ENCODE results near the gene AASS. TPM values are rescaled to one million over a fixed set of nuclear protein-coding genes. Genes with fewer than 3 reads are reported as not detected.

Gene AASS
- total and polyA plus RNA-seq, 2 of the 8 experiments (the other 6 are each of a cell fraction or from before 2014, with no cell fraction given) = 203 to 394 TPM

- CTCF ChIA-PET (ENCODE audit: partially characterized antibody) = no interaction called here
- TF ChIP-seq POLR2AphosphoS5 (IDR thresholded peaks at IDR 0.05; ENCODE audit: low read depth, low read length) (peak; percentile 68), ATF3 (IDR thresholded peaks at IDR 0.05; ENCODE audit: insufficient read depth, low read depth, low read length) (no peak), ATF2 (IDR thresholded peaks at IDR 0.05; ENCODE audit: low read length) (peak; percentile 2; the same call in 1 of the 2 replicates), POLR2A (IDR thresholded peaks at IDR 0.05; ENCODE audit: control extremely low read depth in 1 of 2, low read depth in 2 of 2, low read length in 2 of 2) (peak; percentile 57 to 68), CHD2 (IDR thresholded peaks at IDR 0.05; ENCODE audit: low read length) (peak; percentile 24; the same call in 1 of the 2 replicates)
- no peak overlapping the region for H2BK20ac ChIP-seq (ENCODE audit: low read length)
- H3K4me3 ChIP-seq (ENCODE audit: extremely low read depth in 1 of 4, insufficient read depth in 2 of 4, low read depth in 3 of 4, low read length in 4 of 4) = no peak overlapping the region
- no peak overlapping the region for H3K27ac ChIP-seq (ENCODE audit: low read depth, low read length)
- H3K79me1 ChIP-seq (ENCODE audit: low read depth, low read length) = no peaks in the 10 kb centered on the region
- no peak overlapping the region for H4K91ac ChIP-seq (replicated peaks; ENCODE audit: insufficient read length, low read length)
- H3K36me3 ChIP-seq (ENCODE audit: control insufficient read depth in 2 of 4, insufficient read depth in 4 of 4, low read length in 3 of 4) = peaks cover 7 to 43% (median 25%) of the 10 kb centered on the region in 4 experiments; a peak in 7 of 8 replicates
- no peak overlapping the region for H3K56ac ChIP-seq (replicated peaks; ENCODE audit: insufficient read length, low read depth, low read length)
- no peaks in the 10 kb centered on the region for H3K9me3 ChIP-seq (ENCODE audit: insufficient read depth in 2 of 2, low read depth in 1 of 2, low read length in 1 of 2)
- H2BK5ac ChIP-seq (ENCODE audit: low read depth, low read length) = no peak overlapping the region
- WGBS, 2 experiments (ENCODE audit: extremely low coverage in 1 of 2, insufficient coverage in 1 of 2, insufficient read length in 1 of 2, insufficient replicate concordance in 2 of 2, low coverage in 1 of 2, low lambda C conversion rate in 2 of 2, missing lambda C conversion rate in 1 of 2) = 84% methylated on average over 6 of the region's 6 CpGs; no CpG with 5 or more reads in 1 of the 2 experiments
- H3K4me1 ChIP-seq (replicated peaks in 1 of 4; ENCODE audit: control insufficient read depth in 3 of 4, insufficient read depth in 4 of 4, low read length in 3 of 4) = peaks cover 0 to 5% (median under 1%) of the 10 kb centered on the region in 4 experiments; a peak in 2 of 7 replicates
- H3K4ac ChIP-seq (replicated peaks; ENCODE audit: insufficient read length, low read depth, low read length) = no peak overlapping the region
- H2BK120ac ChIP-seq (replicated peaks; ENCODE audit: low read depth, low read length) = no peak overlapping the region
- H3K9ac ChIP-seq (replicated peaks in 1 of 4; ENCODE audit: extremely low read depth in 1 of 4, low read depth in 3 of 4, low read length in 3 of 4) = no peak overlapping the region
- no peak overlapping the region for H2AFZ ChIP-seq (ENCODE audit: low read length)
- H4K20me1 ChIP-seq (replicated peaks in 1 of 2; ENCODE audit: control insufficient read depth in 1 of 2, insufficient read depth in 2 of 2, low read length in 2 of 2) = peaks cover 0 to 3% of the 10 kb centered on the region in 2 experiments
- no peak overlapping the region for H3K4me2 ChIP-seq (ENCODE audit: insufficient read depth in 1 of 2, low read depth in 2 of 2, low read length in 2 of 2)
- POLR2A ChIA-PET (ENCODE audit: partially characterized antibody) = interaction anchor here (0.6 to 1.5 kb wide), 7 partner anchors 8 to 148 kb away, joined by 3 to 7 read pairs (median 4); no protein-coding TSS in a partner anchor
- H3K79me2 ChIP-seq (ENCODE audit: control insufficient read depth in 1 of 2, insufficient read depth in 2 of 2, low read length in 2 of 2) = no peaks in the 10 kb centered on the region
- DNase-seq (ENCODE audit: low read depth in 1 of 2, low spot score in 2 of 2) = no peak
- no peak overlapping the region for H2BK15ac ChIP-seq (ENCODE audit: low read length)
- no peak overlapping the region for H3K23ac ChIP-seq (ENCODE audit: insufficient read length)
- no peak overlapping the region for H2AK5ac ChIP-seq (ENCODE audit: low read depth, low read length)
- peak; percentile 45 for FAIRE-seq
- H4K8ac ChIP-seq (ENCODE audit: extremely low read depth, insufficient read depth, low read length) = no peak overlapping the region
- no peak overlapping the region for H2BK12ac ChIP-seq (ENCODE audit: low read depth, low read length)
- no peak overlapping the region for H3K18ac ChIP-seq (ENCODE audit: extremely low read depth, low read length)
- H3K27me3 ChIP-seq (replicated peaks in 1 of 4; ENCODE audit: control insufficient read depth in 3 of 4, extremely low read depth in 1 of 4, insufficient read depth in 3 of 4, low read length in 3 of 4) = no peaks in the 10 kb centered on the region
- no peaks in the 10 kb centered on the region for H3K23me2 ChIP-seq (ENCODE audit: low read depth, low read length)
- no peak overlapping the region for H4K5ac ChIP-seq (ENCODE audit: insufficient read length, low read depth, low read length)
- no peak overlapping the region for H3K14ac ChIP-seq (ENCODE audit: insufficient read length)
Measured at GRCh38 chr7:122072924-122073599, 71.0 kb downstream of the AASS start.

All from H1 (cell line).